Nucleus accumbens (tissue), 56 donors: Measurements from ENCODE around the gene USP21.

Source experiments
- DNase-seq, 56 donors: peaks; one replicate each; lab custom pipeline; 2025; lab: John Stamatoyannopoulos, UW

The USP21 gene

GRCh38 chr1:161132410-161133219, 26.7 kb upstream of the USP21 start, which contains the start of gene DEDD:
Gene DEDD (minus strand): TSS chr1:161132667. CDS start chr1:161124462, 8,205 bp downstream.
- peak; percentile 25 to 98 (median 92) for DNase-seq

GRCh38 chr1:161133220-161133740, 26.0 kb upstream of the USP21 start:
- DNase-seq: peak in 1 of 56 donors; percentile 19

DNA sequence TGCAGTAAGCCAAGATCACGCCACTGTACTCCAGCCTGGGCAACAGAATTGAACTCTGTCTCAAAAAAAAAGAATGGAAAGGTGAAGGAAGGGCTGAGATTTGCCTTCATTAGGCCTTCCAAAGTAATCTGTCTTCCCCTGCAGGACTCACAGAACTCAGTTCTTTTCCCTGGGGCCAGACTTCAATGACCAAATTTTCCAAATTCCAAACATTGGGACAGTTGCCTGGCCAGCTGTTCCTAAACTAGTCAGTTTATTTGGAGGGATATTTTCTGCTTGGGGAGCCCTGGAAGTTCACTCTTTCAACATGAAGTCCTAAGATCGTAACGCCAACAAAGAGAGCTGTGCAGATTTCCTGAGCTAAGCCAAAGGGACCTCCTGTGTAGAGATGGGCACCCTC, 21.4 kb upstream of the USP21 start:
- no peak for DNase-seq

DNA sequence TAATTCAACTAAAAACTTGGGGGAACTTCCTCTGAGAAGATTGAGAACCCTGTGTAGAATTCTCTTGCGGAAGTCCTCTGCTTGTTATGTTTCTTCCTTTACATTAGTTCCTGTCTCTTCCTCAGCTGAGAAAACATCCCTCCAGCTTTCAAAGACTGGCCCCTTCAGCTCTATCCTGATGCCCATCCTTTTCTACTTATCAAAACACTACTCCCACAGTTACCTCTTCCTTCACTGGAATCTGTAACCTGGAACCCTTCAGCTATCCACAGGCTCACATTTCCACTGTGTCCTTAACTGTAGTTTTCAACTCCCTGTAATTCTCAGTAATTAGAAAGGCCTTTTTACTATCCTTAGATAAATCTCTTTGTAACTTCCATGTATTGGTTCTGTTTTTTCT, 20.9 kb upstream of the USP21 start:
- no peak for DNase-seq

DNA sequence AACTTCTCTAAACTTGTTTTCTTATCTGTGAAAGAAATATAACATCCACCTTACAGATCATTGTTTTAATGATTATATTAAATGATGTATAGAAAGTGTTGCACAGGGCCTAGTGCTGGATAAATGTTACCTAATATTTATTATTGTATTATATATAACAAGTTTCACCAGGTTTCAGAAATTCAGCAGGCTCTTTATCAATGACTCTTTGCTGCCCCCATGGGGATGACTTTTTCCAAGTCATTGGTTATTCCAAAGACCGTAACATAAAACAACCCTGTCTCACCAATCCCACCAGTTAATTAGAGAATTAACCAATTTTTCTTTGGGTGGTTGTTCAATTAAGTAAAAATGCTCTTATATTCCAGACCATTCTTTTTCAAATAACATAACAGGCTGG, 19.5 kb upstream of the USP21 start:
- peak in 2 of 56 donors; percentile 5 to 51 for DNase-seq

GRCh38 chr1:161140755-161141400, 18.4 kb upstream of the USP21 start:
- DNase-seq: no peak

- no peak for DNase-seq
Observed at GRCh38 chr1:161145832-161146231, 13.5 kb upstream of the USP21 start.

GRCh38 chr1:161153176-161153575, 6.1 kb upstream of the USP21 start:
- DNase-seq: peak in 1 of 56 donors; percentile 9

DNA sequence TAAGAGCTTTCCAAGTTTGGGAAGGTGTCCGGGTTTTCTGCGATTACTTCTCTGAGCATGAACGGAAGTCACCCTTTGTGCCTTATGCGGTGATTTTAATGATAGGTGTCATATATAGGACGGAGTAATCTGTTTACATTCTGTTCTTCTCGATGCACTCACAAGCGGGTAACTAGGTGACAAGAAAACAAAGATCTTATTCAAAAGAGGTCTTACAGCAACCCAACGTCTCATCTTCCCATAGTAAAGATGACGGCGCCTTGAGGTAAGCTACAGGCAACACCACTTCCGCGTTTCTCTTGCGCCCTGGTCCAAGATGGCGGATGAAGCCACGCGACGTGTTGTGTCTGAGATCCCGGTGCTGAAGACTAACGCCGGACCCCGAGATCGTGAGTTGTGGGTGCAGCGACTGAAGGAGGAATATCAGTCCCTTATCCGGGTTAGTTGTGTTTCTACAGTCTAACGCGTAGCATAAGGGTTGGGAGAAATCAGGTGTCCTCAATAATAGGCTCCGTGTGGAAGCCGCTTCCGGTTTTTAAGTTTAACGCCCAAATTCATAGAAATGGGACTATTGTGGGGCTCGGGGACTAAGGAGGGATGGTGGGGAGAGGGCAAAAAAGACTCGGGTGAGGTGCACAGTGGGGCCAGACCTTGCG, 5.5 kb upstream of the USP21 start, which contains the start of gene UFC1:
UFC1 (plus strand) TSS at position 297 of the 656 bp plus-strand sequence; CDS start at position 317, 20 bp downstream.
- peak in 55 of 56 donors; percentile 12 to 90 (median 71) for DNase-seq

DNA sequence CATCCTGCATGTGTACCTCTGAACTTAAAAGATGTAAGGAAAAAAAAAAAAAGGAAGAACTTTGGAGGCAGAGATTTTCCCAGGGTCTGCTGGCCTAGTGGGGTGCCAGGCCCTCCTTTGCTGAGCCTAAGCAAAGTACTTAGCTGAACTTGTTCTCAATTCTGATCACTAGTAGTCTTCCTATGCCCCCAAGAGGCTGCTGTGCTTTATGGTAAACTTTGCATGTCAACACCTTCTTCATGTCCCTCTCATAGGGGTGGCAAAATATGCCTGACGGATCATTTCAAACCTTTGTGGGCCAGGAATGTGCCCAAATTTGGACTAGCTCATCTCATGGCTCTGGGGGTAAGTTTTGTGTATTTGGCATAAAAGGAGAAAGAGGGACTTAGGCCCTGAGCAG, 1.4 kb upstream of the USP21 start:
- DNase-seq: no peak

- DNase-seq: no peak
Observed at GRCh38 chr1:161158316-161159010, 837 bp upstream of the USP21 start.

DNA sequence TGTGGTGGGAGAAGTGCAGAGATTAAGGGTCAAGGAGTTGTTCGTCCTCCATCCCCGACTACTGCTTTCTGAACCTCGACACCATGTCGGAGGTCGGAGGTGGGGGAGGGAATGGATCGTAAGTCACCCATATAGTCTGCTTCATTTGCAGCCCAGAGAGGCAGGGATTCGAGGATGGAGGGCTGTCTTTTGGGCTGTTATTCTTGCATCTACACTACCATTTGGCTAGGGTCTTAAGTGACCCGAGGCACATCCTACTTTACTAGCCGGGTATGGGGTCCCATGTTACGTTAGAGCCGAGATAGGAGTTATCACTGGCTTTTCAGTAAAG, 578 bp downstream of the USP21 start:
- DNase-seq: peak in 2 of 56 donors; percentile 33 to 45

DNA sequence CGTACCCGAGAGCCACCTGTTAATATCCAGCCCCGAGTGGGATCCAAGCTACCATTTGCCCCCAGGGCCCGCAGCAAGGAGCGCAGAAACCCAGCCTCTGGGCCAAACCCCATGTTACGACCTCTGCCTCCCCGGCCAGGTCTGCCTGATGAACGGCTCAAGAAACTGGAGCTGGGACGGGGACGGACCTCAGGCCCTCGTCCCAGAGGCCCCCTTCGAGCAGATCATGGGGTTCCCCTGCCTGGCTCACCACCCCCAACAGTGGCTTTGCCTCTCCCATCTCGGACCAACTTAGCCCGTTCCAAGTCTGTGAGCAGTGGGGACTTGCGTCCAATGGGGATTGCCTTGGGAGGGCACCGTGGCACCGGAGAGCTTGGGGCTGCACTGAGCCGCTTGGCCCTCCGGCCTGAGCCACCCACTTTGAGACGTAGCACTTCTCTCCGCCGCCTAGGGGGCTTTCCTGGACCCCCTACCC, 1.4 kb downstream of the USP21 start:
- DNase-seq: no peak

- no peak for DNase-seq
Observed at GRCh38 chr1:161161652-161162051, 2.4 kb downstream of the USP21 start.

DNA sequence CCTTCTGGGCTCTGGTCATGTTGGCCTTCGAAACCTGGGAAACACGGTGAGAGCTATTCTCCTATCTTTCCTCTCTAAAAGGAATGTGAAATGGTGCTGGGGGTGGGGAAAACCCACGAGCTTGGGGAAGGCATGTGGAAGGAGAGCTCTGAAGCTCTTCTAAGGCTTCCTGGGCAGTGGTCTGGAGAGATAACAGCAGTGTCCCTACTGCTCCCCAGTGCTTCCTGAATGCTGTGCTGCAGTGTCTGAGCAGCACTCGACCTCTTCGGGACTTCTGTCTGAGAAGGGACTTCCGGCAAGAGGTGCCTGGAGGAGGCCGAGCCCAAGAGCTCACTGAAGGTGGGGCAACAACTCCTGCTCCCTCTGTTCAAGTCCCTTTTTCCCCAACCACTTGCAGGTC, 2.8 kb downstream of the USP21 start:
- DNase-seq: no peak

- DNase-seq: no peak
Observed at GRCh38 chr1:161162806-161163205, 3.5 kb downstream of the USP21 start.

DNA sequence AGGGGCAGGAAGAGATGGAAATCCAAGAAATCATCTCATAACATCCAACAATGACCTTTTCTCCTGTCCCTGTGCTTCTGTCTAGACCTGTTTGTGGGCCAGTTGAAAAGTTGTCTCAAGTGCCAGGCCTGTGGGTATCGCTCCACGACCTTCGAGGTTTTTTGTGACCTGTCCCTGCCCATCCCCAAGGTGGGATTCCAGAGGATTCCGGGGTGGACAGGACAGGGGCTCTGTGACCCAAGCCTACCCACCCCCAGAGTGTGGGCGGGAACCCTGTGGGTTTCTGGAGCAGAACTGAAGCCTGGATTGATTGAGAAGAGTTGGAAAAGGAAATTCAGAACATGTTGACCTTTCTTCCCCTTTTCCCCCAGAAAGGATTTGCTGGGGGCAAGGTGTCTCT, 4.5 kb downstream of the USP21 start:
- DNase-seq: no peak

DNA sequence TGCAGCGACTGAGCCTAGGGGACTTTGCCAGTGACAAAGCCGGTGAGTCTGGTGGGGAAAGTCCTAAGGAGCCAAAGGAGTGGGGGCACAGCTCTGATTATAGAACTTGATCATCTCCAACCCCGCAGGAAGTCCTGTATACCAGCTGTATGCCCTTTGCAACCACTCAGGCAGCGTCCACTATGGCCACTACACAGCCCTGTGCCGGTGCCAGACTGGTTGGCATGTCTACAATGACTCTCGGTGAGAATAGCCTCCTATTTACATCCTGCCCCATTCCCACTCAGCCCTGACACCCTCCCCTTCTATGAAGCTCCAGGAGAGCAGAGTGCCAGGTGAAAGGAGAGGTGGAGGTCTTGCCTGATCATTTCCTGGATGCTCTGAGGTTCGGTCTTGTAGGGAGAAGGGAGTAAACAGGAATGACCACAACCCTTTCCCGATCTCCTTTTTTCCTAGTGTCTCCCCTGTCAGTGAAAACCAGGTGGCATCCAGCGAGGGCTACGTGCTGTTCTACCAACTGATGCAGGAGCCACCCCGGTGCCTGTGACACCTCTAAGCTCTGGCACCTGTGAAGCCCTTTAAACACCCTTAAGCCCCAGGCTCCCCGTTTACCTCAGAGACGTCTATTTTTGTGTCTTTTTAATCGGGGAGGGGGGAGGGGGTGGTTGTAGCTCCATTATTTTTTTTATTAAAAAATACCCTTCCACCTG, 5.8 kb downstream of the USP21 start:
- no peak for DNase-seq

DNA sequence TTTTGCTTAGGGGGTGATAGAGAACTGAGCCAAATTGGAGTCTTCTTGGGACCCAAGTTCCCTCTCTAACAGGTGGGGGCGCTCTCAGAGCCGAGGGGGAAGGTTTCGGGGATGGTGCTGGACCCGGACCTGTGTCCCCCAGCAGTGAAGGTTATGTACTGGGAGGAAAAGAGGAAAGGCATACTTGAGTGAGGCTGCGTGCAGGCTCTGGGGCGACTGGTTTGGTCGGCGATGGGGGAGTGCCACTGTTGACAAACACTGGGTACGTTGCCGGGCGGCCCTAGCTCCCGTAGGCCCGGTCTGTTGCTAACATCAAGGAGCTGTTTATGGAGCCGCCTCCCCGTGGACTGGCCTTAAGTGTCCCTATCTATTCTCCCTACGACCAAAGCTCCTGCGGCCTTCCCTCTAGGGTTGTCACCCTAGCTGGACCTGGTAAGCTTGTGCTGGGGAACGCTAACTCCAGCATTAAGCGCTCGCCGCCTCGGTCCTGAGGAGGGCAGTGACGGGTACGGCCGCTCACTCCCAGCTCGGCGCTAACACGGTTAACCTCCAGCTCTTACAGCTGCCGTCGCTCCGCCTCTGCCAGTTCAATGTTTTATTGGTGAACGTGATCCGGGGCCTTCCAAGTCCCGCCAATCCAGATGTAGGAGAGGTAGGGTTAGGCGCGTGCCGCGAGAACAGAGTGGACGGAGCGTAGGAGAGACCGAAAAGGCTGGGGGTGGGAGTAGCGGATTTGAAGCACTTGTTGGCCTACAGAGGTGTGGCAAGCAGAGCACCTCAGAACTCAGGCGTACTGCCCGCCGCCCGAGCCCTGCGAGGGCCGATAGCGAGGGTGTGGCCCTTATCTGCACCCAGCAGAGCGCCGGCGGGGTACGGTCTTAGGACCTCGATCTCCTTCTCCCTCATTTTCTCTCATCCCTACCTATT, 6.7 kb downstream of the USP21 start, which contains the start of gene PPOX:
PPOX (plus strand) TSS at position 685 of the 927 bp plus-strand sequence. CDS start 422 bp downstream, outside the sequence.
- DNase-seq: peak; percentile 79 to 99 (median 96)
